H9 (cell line): ENCODE data around the gene TP53TG5. TPM values are rescaled to one million over a fixed set of nuclear protein-coding genes. Genes with fewer than 3 reads are reported as not detected.

Experiments used
- DNase-seq: peaks from one replicate; pipeline ENCODE4 v3.0.0-alpha.2; 2017
- H2AFZ ChIP-seq: one replicate; pipeline ENCODE4 v1.6.1; 2013; ENCODE audit warnings: mild to moderate bottlenecking, low read length, control low read depth, moderate library complexity
- H2AK5ac ChIP-seq: 2 replicates; pipeline ENCODE4 v1.6.1; 2013; ENCODE audit warnings: low read length, control low read depth, mixed read lengths; ENCODE audit not compliant: insufficient read length
- H2BK120ac ChIP-seq: one replicate; pipeline ENCODE4 v1.6.1; 2013; ENCODE audit warnings: low read depth, mild to moderate bottlenecking, low read length, control low read depth, inconsistent platforms; ENCODE audit not compliant: poor library complexity, severe bottlenecking
- H2BK12ac ChIP-seq: 2 replicates; pipeline ENCODE4 v1.6.1; 2013; ENCODE audit warnings: low read length, control low read depth, mixed read lengths, low read depth; ENCODE audit not compliant: insufficient read length
- H2BK15ac ChIP-seq: 2 replicates; pipeline ENCODE4 v1.6.1; 2013; ENCODE audit warnings: low read depth, low read length, control low read depth
- H2BK20ac ChIP-seq: one replicate; pipeline ENCODE4 v1.6.1; 2013; ENCODE audit warnings: low read depth, mild to moderate bottlenecking, low read length, control low read depth, inconsistent platforms; ENCODE audit not compliant: poor library complexity, severe bottlenecking
- H2BK5ac ChIP-seq: 2 replicates; pipeline ENCODE4 v1.6.1; 2013; ENCODE audit warnings: low read length, control low read depth, mixed read lengths; ENCODE audit not compliant: insufficient read length
- H3K14ac ChIP-seq: 2 replicates; pipeline ENCODE4 v1.6.1; 2013; ENCODE audit warnings: low read length, control low read depth; ENCODE audit not compliant: insufficient read depth
- H3K18ac ChIP-seq: 2 replicates; pipeline ENCODE4 v1.6.1; 2013; ENCODE audit warnings: low read depth, mild to moderate bottlenecking, mixed read lengths, low read length, control low read depth; ENCODE audit not compliant: insufficient read length
- H3K23ac ChIP-seq: 2 replicates; pipeline ENCODE4 v1.6.1; 2013; ENCODE audit warnings: low read length, control low read depth, mixed read lengths, low read depth; ENCODE audit not compliant: insufficient read length
- H3K23me2 ChIP-seq: 2 replicates; pipeline ENCODE4 v1.6.1; 2013; ENCODE audit warnings: low read depth, mild to moderate bottlenecking, mixed read lengths, low read length, control low read depth; ENCODE audit not compliant: insufficient read length, poor library complexity, severe bottlenecking
- H3K27ac ChIP-seq: 2 replicates; pipeline ENCODE4 v1.5.1; 2013; ENCODE audit warnings: low read length, control low read depth, mixed read lengths, low read depth; ENCODE audit not compliant: insufficient read length
- H3K27me3 ChIP-seq: 2 replicates; pipeline ENCODE4 v1.6.1; 2013; ENCODE audit warnings: low read length, control low read depth, inconsistent platforms; ENCODE audit not compliant: insufficient read depth
- H3K4ac ChIP-seq: 2 replicates; pipeline ENCODE4 v1.6.1; 2013; ENCODE audit warnings: low read depth, mild to moderate bottlenecking, control low read depth, inconsistent platforms, low read length, moderate library complexity
- H3K4me1 ChIP-seq: 2 replicates; pipeline ENCODE4 v1.6.1; 2013; ENCODE audit warnings: low read length, control low read depth, inconsistent platforms; ENCODE audit not compliant: insufficient read depth
- H3K4me2 ChIP-seq: 2 replicates; pipeline ENCODE4 v1.6.1; 2013; ENCODE audit warnings: low read length, control low read depth, mixed read lengths; ENCODE audit not compliant: insufficient read length, insufficient read depth
- H3K56ac ChIP-seq: 2 replicates; pipeline ENCODE4 v1.6.1; 2013; ENCODE audit warnings: low read depth, mild to moderate bottlenecking, mixed read lengths, low read length, control low read depth; ENCODE audit not compliant: insufficient read length
- H3K79me1 ChIP-seq: 2 replicates; pipeline ENCODE4 v1.6.1; 2013; ENCODE audit warnings: low read depth, mild to moderate bottlenecking, moderate library complexity, low read length, control low read depth, inconsistent platforms; ENCODE audit not compliant: insufficient read depth, poor library complexity, severe bottlenecking
- H3K79me2 ChIP-seq: 2 replicates; pipeline ENCODE4 v1.6.1; 2013; ENCODE audit warnings: low read length, control low read depth, inconsistent platforms; ENCODE audit not compliant: insufficient read depth
- H3K9ac ChIP-seq: 2 replicates; pipeline ENCODE4 v1.6.1; 2013; ENCODE audit warnings: low read length, control low read depth, mixed read lengths; ENCODE audit not compliant: insufficient read length; ENCODE audit errors: extremely low read depth
- H3K9me3 ChIP-seq: one replicate; pipeline ENCODE4 v1.6.1; 2013; ENCODE audit warnings: low read depth, low read length, inconsistent platforms; ENCODE audit not compliant: control insufficient read depth
- H3T11ph ChIP-seq: one replicate; pipeline ENCODE4 v1.6.1; 2013; ENCODE audit warnings: mild to moderate bottlenecking, low read length, control low read depth, inconsistent platforms
- H4K20me1 ChIP-seq: one replicate; pipeline ENCODE4 v1.6.1; 2013; ENCODE audit not compliant: control insufficient read depth, insufficient read length, insufficient read depth
- H4K5ac ChIP-seq: 2 replicates; pipeline ENCODE4 v1.6.1; 2013; ENCODE audit warnings: low read depth, mild to moderate bottlenecking, mixed read lengths, low read length, control low read depth; ENCODE audit not compliant: insufficient read length
- H4K8ac ChIP-seq: replicated peaks from 2 replicates; pipeline ENCODE4 v1.6.1; 2013; ENCODE audit warnings: low read length, control low read depth, mixed read lengths, low read depth; ENCODE audit not compliant: insufficient read length
- H4K91ac ChIP-seq: 2 replicates; pipeline ENCODE4 v1.6.1; 2013; ENCODE audit warnings: low read depth, mild to moderate bottlenecking, moderate library complexity, mixed read lengths, low read length, control low read depth; ENCODE audit not compliant: insufficient read length
- H3K27ac Mint-ChIP-seq, 3 experiments: 2 replicates in 2 of 3; 3 replicates in 1 of 3; pipeline ENCODE4 v1.8.0; 2020 to 2021; ENCODE audit warnings: mixed read lengths in 3 of 3, mild to moderate bottlenecking in 1 of 3, moderate library complexity in 1 of 3
- H3K27me3 Mint-ChIP-seq: 2 replicates; pipeline ENCODE4 v1.8.0; 2021; ENCODE audit warnings: low read depth, mild to moderate bottlenecking, moderate library complexity, mixed read lengths
- H3K36me3 Mint-ChIP-seq, 3 experiments: 2 replicates in 2 of 3; 3 replicates in 1 of 3; pipeline ENCODE4 v1.8.0; 2020 to 2021; ENCODE audit warnings: low read depth in 3 of 3, mixed read lengths in 3 of 3; ENCODE audit not compliant: insufficient read depth in 1 of 3
- H3K4me1 Mint-ChIP-seq, 2 experiments: 2 replicates each; pipeline ENCODE4 v1.8.0; 2020; ENCODE audit warnings: mixed read lengths in 2 of 2
- H3K4me3 Mint-ChIP-seq, 2 experiments: 2 replicates in 1 of 2; 3 replicates in 1 of 2; pipeline ENCODE4 v1.8.0; 2020 to 2021; ENCODE audit warnings: mild to moderate bottlenecking in 2 of 2, mixed read lengths in 2 of 2, moderate library complexity in 1 of 2
- H3K9me3 Mint-ChIP-seq, 2 experiments: 2 replicates in 1 of 2; 3 replicates in 1 of 2; pipeline ENCODE4 v1.8.0; 2020; ENCODE audit warnings: mild to moderate bottlenecking in 2 of 2, mixed read lengths in 2 of 2, moderate library complexity in 1 of 2
- WGBS: extraction: QIAGEN DNeasy Blood & Tissue Kit; methylation state at CpG from one replicate; pipeline ENCODE4 v1.1.7; 2013; ENCODE audit warnings: missing lambda C conversion rate, low lambda C conversion rate, mixed read lengths; ENCODE audit not compliant: insufficient read length; ENCODE audit errors: extremely low coverage; 5-methylcytosine and 5-hydroxymethylcytosine counted together
- total RNA-seq: library from RNA; stranded (reverse); gene quantifications from 2 replicates; pipeline ENCODE4 v1.2.1, GENCODE V29; 2021
- TF ChIP-seq, protein P1 (sequence below): fragments of 200-600 bp; sonication (generic); conservative IDR thresholded peaks from 3 replicates; pipeline ENCODE4 v1.8.0; 2021; ENCODE audit warnings: antibody characterized with exemption, mild to moderate bottlenecking

The TP53TG5 gene
- total RNA-seq, 1 experiment from 2014 or later, result not detected

DNA sequence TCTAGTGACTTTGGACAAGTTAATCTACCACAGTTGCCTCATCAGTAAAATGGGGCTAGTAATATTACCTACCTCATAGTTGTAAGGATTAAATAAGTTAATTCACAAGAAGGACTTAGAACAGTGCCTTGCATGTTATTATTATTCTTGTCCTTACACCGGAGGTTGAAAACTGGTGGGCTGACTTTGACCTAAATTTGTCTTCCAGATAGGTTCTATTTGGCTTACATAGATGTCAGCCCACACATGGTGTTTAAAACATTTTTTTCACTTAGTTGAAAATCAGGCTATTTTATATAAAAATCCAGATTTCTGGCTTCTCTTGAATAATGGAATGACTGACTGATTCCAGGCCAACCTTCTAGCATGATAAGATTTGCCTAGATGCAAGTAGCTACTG is 11.9 kb downstream of the TP53TG5 start:
- Histone ChIP-seq H3K27me3 (no peaks in the 10 kb centered on the region), H2AK5ac (no peak overlapping the region), H2BK12ac (no peak overlapping the region), H3K23me2 (peaks cover 9% of the 10 kb centered on the region), H4K91ac (no peak overlapping the region), H3K14ac (no peak overlapping the region), H3K27ac (no peak overlapping the region), H2BK120ac (no peak overlapping the region), H3K9ac (no peak overlapping the region), H4K8ac (no peak overlapping the region), H4K20me1 (no peaks in the 10 kb centered on the region), H2BK5ac (no peak overlapping the region), H4K5ac (no peak overlapping the region), H3K4me1 (peaks cover 6% of the 10 kb centered on the region; the same call in 1 of the 2 replicates), H3K56ac (no peak overlapping the region), H3T11ph (no peak overlapping the region), H2BK20ac (no peak overlapping the region), H2BK15ac (no peak overlapping the region), H3K79me1 (peaks cover 2% of the 10 kb centered on the region), H3K4me2 (no peak overlapping the region), H3K79me2 (no peaks in the 10 kb centered on the region; the same call in 1 of the 2 replicates), H3K9me3 (no peaks in the 10 kb centered on the region), H3K18ac (no peak overlapping the region), H2AFZ (no peak overlapping the region), H3K4ac (no peak overlapping the region), H3K23ac (no peak overlapping the region)
- Mint-ChIP-seq H3K4me1 (peaks cover 9 to 10% of the 10 kb centered on the region in 2 experiments), H3K9me3 (no peaks in the 10 kb centered on the region), H3K27ac (no peak overlapping the region), H3K36me3 (peaks cover 6 to 35% (median 20%) of the 10 kb centered on the region in 3 experiments; a peak in 6 of 7 replicates), H3K4me3 (no peak overlapping the region), H3K27me3 (no peaks in the 10 kb centered on the region)
- WGBS, result no CpG with 5 or more reads among the region's 1 CpG
- no peak for DNase-seq
- TF ChIP-seq, protein P1, sequence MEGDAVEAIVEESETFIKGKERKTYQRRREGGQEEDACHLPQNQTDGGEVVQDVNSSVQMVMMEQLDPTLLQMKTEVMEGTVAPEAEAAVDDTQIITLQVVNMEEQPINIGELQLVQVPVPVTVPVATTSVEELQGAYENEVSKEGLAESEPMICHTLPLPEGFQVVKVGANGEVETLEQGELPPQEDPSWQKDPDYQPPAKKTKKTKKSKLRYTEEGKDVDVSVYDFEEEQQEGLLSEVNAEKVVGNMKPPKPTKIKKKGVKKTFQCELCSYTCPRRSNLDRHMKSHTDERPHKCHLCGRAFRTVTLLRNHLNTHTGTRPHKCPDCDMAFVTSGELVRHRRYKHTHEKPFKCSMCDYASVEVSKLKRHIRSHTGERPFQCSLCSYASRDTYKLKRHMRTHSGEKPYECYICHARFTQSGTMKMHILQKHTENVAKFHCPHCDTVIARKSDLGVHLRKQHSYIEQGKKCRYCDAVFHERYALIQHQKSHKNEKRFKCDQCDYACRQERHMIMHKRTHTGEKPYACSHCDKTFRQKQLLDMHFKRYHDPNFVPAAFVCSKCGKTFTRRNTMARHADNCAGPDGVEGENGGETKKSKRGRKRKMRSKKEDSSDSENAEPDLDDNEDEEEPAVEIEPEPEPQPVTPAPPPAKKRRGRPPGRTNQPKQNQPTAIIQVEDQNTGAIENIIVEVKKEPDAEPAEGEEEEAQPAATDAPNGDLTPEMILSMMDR, result no peak
